Stimulated activated naive CD8-positive, alpha-beta T cell treated with anti-CD3 and anti-CD28 coated beads, Interleukin-15, amount 100 ng/mL, for 72 hours (primary cell): ENCODE results near the gene PTPN2.
"Not testable (repeated sequence)": the region's sequence is repeated elsewhere in the genome, so short reads cannot be mapped to it uniquely, and the experiment has no call there.

Experiments
- ATAC-seq: fragments of 150-1000 bp; cut with Tn5 transposase; 2 replicates; pipeline ENCODE4 v1.10.0; 2021; ENCODE audit warnings: mild to moderate bottlenecking, moderate library complexity
- DNase-seq, 2 donors: peaks; one replicate each; pipeline ENCODE4 v3.0.0; 2021 to 2022
- H3K27ac Mint-ChIP-seq, 2 donors: one replicate each; pipeline ENCODE4 v1.8.0; 2022; ENCODE audit warnings: mild to moderate bottlenecking in 2 of 2, mixed read lengths in 2 of 2, moderate library complexity in 2 of 2
- H3K27me3 Mint-ChIP-seq: one replicate; pipeline ENCODE4 v1.8.0; 2022; ENCODE audit warnings: mixed read lengths
- H3K4me1 Mint-ChIP-seq: one replicate; pipeline ENCODE4 v1.8.0; 2022; ENCODE audit warnings: mild to moderate bottlenecking, mixed read lengths
- H3K4me3 Mint-ChIP-seq, 2 donors: one replicate each; pipeline ENCODE4 v1.8.0; 2022; ENCODE audit warnings: mild to moderate bottlenecking in 2 of 2, mixed read lengths in 2 of 2, moderate library complexity in 1 of 2
- H3K9me3 Mint-ChIP-seq, 2 donors: one replicate each; pipeline ENCODE4 v1.8.0; 2022; ENCODE audit warnings: mixed read lengths in 2 of 2

Gene PTPN2

GRCh38 chr18:12786669-12787068 lies 97.4 kb downstream of the PTPN2 start:
- Mint-ChIP-seq H3K4me3 (no peak overlapping the region), H3K27me3 (no peaks in the 10 kb centered on the region), H3K27ac (no peak overlapping the region), H3K9me3 (no peaks in the 10 kb centered on the region), H3K4me1 (no peaks in the 10 kb centered on the region)
- DNase-seq (no peak), ATAC-seq (no peak)

GRCh38 chr18:12783524-12783923 lies 100.5 kb downstream of the PTPN2 start:
- no peak overlapping the region for H3K4me3 Mint-ChIP-seq
- H3K4me1 Mint-ChIP-seq, result no peaks in the 10 kb centered on the region
- DNase-seq (no peak), ATAC-seq (no peak)
- peak overlapping the region in 1 of 2 donors; percentile 63 for H3K27ac Mint-ChIP-seq
- H3K9me3 Mint-ChIP-seq, result no peaks in the 10 kb centered on the region
- no peaks in the 10 kb centered on the region for H3K27me3 Mint-ChIP-seq

- Mint-ChIP-seq H3K4me1 (no peaks in the 10 kb centered on the region), H3K9me3 (no peaks in the 10 kb centered on the region), H3K4me3 (no peak overlapping the region), H3K27ac (no peak overlapping the region), H3K27me3 (no peaks in the 10 kb centered on the region)
- ATAC-seq (no peak), DNase-seq (no peak)
These were observed 101.5 kb downstream of the PTPN2 start for GRCh38 chr18:12782521-12782920.

GRCh38 chr18:12779456-12779855 lies 104.6 kb downstream of the PTPN2 start:
- Mint-ChIP-seq H3K4me3 (no peak overlapping the region), H3K27me3 (no peaks in the 10 kb centered on the region), H3K4me1 (no peaks in the 10 kb centered on the region), H3K27ac (no peak overlapping the region), H3K9me3 (peaks cover 0 to 4% of the 10 kb centered on the region in 2 donors)
- ATAC-seq (no peak), DNase-seq (no peak)

- H3K27ac Mint-ChIP-seq, result no peak overlapping the region
- DNase-seq (no peak), ATAC-seq (no peak)
- no peaks in the 10 kb centered on the region for H3K4me1 Mint-ChIP-seq
- no peaks in the 10 kb centered on the region for H3K27me3 Mint-ChIP-seq
- H3K9me3 Mint-ChIP-seq, result peaks cover 0 to 4% of the 10 kb centered on the region in 2 donors
- H3K4me3 Mint-ChIP-seq, result no peak overlapping the region
These were observed 105.0 kb downstream of the PTPN2 start for GRCh38 chr18:12779043-12779442.

- Mint-ChIP-seq H3K4me1 (no peaks in the 10 kb centered on the region), H3K9me3 (peaks cover 0 to 4% of the 10 kb centered on the region in 2 donors), H3K27ac (no peak overlapping the region), H3K27me3 (no peaks in the 10 kb centered on the region), H3K4me3 (peak overlapping the region in 1 of 2 donors; percentile 35)
- ATAC-seq (no peak), DNase-seq (no peak)
These were observed 106.5 kb downstream of the PTPN2 start for GRCh38 chr18:12777500-12777944.

GRCh38 chr18:12776821-12777471 lies 107.1 kb downstream of the PTPN2 start:
- no peaks in the 10 kb centered on the region for H3K27me3 Mint-ChIP-seq
- H3K4me3 Mint-ChIP-seq, result peak overlapping the region in 1 of 2 donors; percentile 35
- no peak for ATAC-seq

GRCh38 chr18:12776415-12776814 lies 107.6 kb downstream of the PTPN2 start:
- not testable (repeated sequence) for DNase-seq, ATAC-seq, H3K4me1 Mint-ChIP-seq, H3K9me3 Mint-ChIP-seq, H3K27ac Mint-ChIP-seq, H3K27me3 Mint-ChIP-seq
- peak overlapping the region in 1 of 2 donors; percentile 87 for H3K4me3 Mint-ChIP-seq

More at GRCh38 chr18:12776821-12777471, 107.1 kb downstream of the PTPN2 start:
- no peaks in the 10 kb centered on the region for H3K4me1 Mint-ChIP-seq
- H3K27ac Mint-ChIP-seq, result no peak overlapping the region
- peaks cover 0 to 4% of the 10 kb centered on the region in 2 donors for H3K9me3 Mint-ChIP-seq
- no peak for DNase-seq

- H3K4me1 Mint-ChIP-seq, result no peaks in the 10 kb centered on the region
- H3K27ac Mint-ChIP-seq, result peak overlapping the region in 1 of 2 donors; percentile 90
- no peaks in the 10 kb centered on the region for H3K27me3 Mint-ChIP-seq
- H3K4me3 Mint-ChIP-seq, result peak overlapping the region; percentile 62 to 87
- DNase-seq (no peak), ATAC-seq (peak; percentile 60)
- peaks cover 0 to 4% of the 10 kb centered on the region in 2 donors for H3K9me3 Mint-ChIP-seq
These were observed 109.1 kb downstream of the PTPN2 start for GRCh38 chr18:12774982-12775381.

- H3K27ac Mint-ChIP-seq, result no peak overlapping the region
These were observed 110.7 kb downstream of the PTPN2 start for GRCh38 chr18:12773369-12773768.

GRCh38 chr18:12772111-12772510 lies 111.9 kb downstream of the PTPN2 start:
- no peak overlapping the region for H3K4me3 Mint-ChIP-seq
- DNase-seq (no peak), ATAC-seq (no peak)
- no peak overlapping the region for H3K27ac Mint-ChIP-seq
- H3K9me3 Mint-ChIP-seq, result peaks cover 0 to 4% of the 10 kb centered on the region in 2 donors
- H3K4me1 Mint-ChIP-seq, result no peaks in the 10 kb centered on the region
- no peaks in the 10 kb centered on the region for H3K27me3 Mint-ChIP-seq

More at GRCh38 chr18:12773369-12773768, 110.7 kb downstream of the PTPN2 start:
- DNase-seq (no peak), ATAC-seq (no peak)
- peak overlapping the region in 1 of 2 donors; percentile 11 for H3K4me3 Mint-ChIP-seq
- no peaks in the 10 kb centered on the region for H3K4me1 Mint-ChIP-seq
- H3K9me3 Mint-ChIP-seq, result peaks cover 0 to 4% of the 10 kb centered on the region in 2 donors
- H3K27me3 Mint-ChIP-seq, result no peaks in the 10 kb centered on the region

GRCh38 chr18:12770469-12771219 lies 113.4 kb downstream of the PTPN2 start:
- no peak for ATAC-seq
- Mint-ChIP-seq H3K27ac (no peak overlapping the region), H3K4me1 (no peaks in the 10 kb centered on the region), H3K9me3 (no peaks in the 10 kb centered on the region), H3K4me3 (no peak overlapping the region), H3K27me3 (no peaks in the 10 kb centered on the region)
- no peak for DNase-seq

GRCh38 chr18:12769644-12770440 lies 114.2 kb downstream of the PTPN2 start:
- H3K27ac Mint-ChIP-seq, result no peak overlapping the region
- no peaks in the 10 kb centered on the region for H3K27me3 Mint-ChIP-seq
- H3K9me3 Mint-ChIP-seq, result no peaks in the 10 kb centered on the region
- H3K4me1 Mint-ChIP-seq, result no peaks in the 10 kb centered on the region
- DNase-seq, result no peak
- H3K4me3 Mint-ChIP-seq, result no peak overlapping the region
- no peak for ATAC-seq

- no peaks in the 10 kb centered on the region for H3K27me3 Mint-ChIP-seq
- no peak overlapping the region for H3K27ac Mint-ChIP-seq
- H3K4me3 Mint-ChIP-seq, result no peak overlapping the region
- no peak for ATAC-seq
- no peaks in the 10 kb centered on the region for H3K9me3 Mint-ChIP-seq
- no peak for DNase-seq
- no peaks in the 10 kb centered on the region for H3K4me1 Mint-ChIP-seq
These were observed 114.9 kb downstream of the PTPN2 start for GRCh38 chr18:12769136-12769535.

GRCh38 chr18:12768625-12769024 lies 115.4 kb downstream of the PTPN2 start:
- ATAC-seq (peak; percentile 52), DNase-seq (no peak)
- no peaks in the 10 kb centered on the region for H3K9me3 Mint-ChIP-seq
- H3K4me3 Mint-ChIP-seq, result no peak overlapping the region
- no peaks in the 10 kb centered on the region for H3K4me1 Mint-ChIP-seq
- no peak overlapping the region for H3K27ac Mint-ChIP-seq
- H3K27me3 Mint-ChIP-seq, result no peaks in the 10 kb centered on the region
